NOMO-1 treated with DMSO at 0.1 percent for 48 hours (cell line): ENCODE results near the gene ACOT13.
"Not testable (repeated sequence)": the region's sequence is repeated elsewhere in the genome, so short reads cannot be mapped to it uniquely, and the experiment has no call there.

Experiments
- DNase-seq: peaks from one replicate; lab custom pipeline; 2025; ENCODE audit not compliant: unreplicated experiment; lab: John Stamatoyannopoulos, UW

The ACOT13 gene

GRCh38 chr6:24721461-24722215 is 54.8 kb downstream of the ACOT13 start:
- DNase-seq = no peak

GRCh38 chr6:24723270-24723669 is 56.4 kb downstream of the ACOT13 start:
- no peak for DNase-seq

GRCh38 chr6:24730653-24731052 is 63.8 kb downstream of the ACOT13 start:
- not testable (repeated sequence) for DNase-seq

- DNase-seq = not testable (repeated sequence)
Observed at GRCh38 chr6:24731456-24732134, 64.7 kb downstream of the ACOT13 start.

GRCh38 chr6:24734166-24734565 is 67.3 kb downstream of the ACOT13 start:
- DNase-seq = no peak

- DNase-seq = not testable (repeated sequence)
Observed at GRCh38 chr6:24734710-24735109, 67.8 kb downstream of the ACOT13 start.

GRCh38 chr6:24738741-24739140 is 71.9 kb downstream of the ACOT13 start:
- DNase-seq = peak; percentile 31

GRCh38 chr6:24740861-24741260 is 74.0 kb downstream of the ACOT13 start:
- DNase-seq = no peak

- DNase-seq = no peak
Observed at GRCh38 chr6:24742216-24742738, 75.4 kb downstream of the ACOT13 start.

- DNase-seq = peak; percentile 91
Observed at GRCh38 chr6:24743265-24743943, 76.5 kb downstream of the ACOT13 start.

GRCh38 chr6:24743944-24744335 is 77.1 kb downstream of the ACOT13 start:
- DNase-seq = peak; percentile 90

- peak; percentile 69 for DNase-seq
Observed at GRCh38 chr6:24744911-24745310, 78.0 kb downstream of the ACOT13 start.

- peak; percentile 57 for DNase-seq
Observed at GRCh38 chr6:24749297-24749696, 82.4 kb downstream of the ACOT13 start.

GRCh38 chr6:24750878-24751277 is 84.0 kb downstream of the ACOT13 start:
- DNase-seq = not testable (repeated sequence)

- no peak for DNase-seq
Observed at GRCh38 chr6:24752503-24752902, 85.6 kb downstream of the ACOT13 start.

- DNase-seq = no peak
Observed at GRCh38 chr6:24752917-24753492, 86.1 kb downstream of the ACOT13 start.

- DNase-seq = no peak
Observed at GRCh38 chr6:24753545-24753944, 86.7 kb downstream of the ACOT13 start.

- not testable (repeated sequence) for DNase-seq
Observed at GRCh38 chr6:24754378-24754777, 87.5 kb downstream of the ACOT13 start.
